Measurements from ENCODE around the gene HOXB4.

Gene HOXB4

DNA sequence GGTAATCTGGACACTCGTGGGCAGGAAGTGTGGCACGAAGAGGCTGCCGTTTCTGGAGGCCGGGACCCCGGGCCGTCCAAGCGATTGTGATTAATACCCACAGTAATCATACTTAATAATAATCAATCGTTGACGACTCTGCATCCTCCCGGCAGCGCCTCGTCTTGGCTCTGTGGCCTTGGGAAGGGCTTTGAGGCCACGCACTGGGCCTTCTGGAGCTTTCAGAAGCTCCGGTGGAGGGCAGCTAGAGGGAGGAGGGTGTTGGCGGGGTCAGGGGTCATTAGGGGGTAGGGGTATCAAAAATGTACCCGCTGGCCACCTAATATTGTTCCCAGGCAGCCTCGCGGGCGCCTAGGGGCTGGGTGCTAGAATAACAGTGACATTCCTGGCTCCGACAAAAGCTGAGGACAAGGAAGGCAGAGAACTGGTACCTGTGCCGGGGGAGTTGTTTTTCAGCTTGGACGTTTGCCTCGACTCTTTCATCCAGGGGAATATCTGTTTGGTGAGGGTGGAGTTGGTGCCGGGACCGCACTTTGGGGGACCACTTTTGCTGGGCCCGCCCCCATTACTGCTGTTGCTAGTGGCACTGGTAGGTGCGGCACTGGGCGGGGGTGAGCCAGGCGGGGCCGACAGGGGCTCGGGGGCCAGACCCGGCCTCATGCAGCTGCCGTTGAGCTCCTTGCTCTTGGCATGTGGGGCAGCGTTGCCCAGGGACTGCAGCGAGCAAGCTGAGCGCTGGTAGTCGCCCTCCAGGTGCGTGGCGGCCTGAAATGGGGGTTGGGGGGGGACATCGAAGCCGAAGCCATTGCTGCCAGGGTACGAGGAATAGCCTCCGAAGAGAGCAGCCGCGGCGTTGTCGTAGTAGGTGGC is 26.3 kb downstream of the HOXB4 start:
- no peak overlapping the region for H3K27ac Mint-ChIP-seq (ENCODE audit: low read depth)
- H3K9me3 Mint-ChIP-seq = no peaks in the 10 kb centered on the region
- H3K4me3 Mint-ChIP-seq = no peak overlapping the region
- peaks cover 6% of the 10 kb centered on the region for H3K36me3 Mint-ChIP-seq (ENCODE audit: insufficient read depth)
- peaks cover 8% of the 10 kb centered on the region for H3K4me1 Mint-ChIP-seq
- DNase-seq (ENCODE audit: low spot score in 2 of 2) (no peak), ATAC-seq (replicated peaks; ENCODE audit: extremely low read depth, poor library complexity, severe bottlenecking) (no peak)
- no peaks in the 10 kb centered on the region for H3K27me3 Mint-ChIP-seq

DNA sequence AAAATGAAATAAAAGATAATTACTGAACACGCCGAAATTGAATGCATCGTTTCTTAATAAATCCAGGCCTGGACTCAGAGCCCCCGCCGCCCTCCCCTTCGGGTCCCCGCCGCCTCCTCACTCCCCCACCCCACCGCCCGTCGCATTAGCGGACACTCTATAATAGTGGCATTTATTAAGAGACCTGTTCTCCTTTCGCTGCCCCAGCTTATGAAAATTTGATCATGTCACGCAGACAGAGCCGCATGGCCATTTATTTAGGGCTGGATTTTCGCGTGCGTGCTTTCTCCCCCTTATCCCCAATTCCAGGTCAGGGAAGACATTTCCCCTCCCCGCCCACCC is 27.0 kb downstream of the HOXB4 start:
- H3K4me1 Mint-ChIP-seq = peaks cover 8% of the 10 kb centered on the region

DNA sequence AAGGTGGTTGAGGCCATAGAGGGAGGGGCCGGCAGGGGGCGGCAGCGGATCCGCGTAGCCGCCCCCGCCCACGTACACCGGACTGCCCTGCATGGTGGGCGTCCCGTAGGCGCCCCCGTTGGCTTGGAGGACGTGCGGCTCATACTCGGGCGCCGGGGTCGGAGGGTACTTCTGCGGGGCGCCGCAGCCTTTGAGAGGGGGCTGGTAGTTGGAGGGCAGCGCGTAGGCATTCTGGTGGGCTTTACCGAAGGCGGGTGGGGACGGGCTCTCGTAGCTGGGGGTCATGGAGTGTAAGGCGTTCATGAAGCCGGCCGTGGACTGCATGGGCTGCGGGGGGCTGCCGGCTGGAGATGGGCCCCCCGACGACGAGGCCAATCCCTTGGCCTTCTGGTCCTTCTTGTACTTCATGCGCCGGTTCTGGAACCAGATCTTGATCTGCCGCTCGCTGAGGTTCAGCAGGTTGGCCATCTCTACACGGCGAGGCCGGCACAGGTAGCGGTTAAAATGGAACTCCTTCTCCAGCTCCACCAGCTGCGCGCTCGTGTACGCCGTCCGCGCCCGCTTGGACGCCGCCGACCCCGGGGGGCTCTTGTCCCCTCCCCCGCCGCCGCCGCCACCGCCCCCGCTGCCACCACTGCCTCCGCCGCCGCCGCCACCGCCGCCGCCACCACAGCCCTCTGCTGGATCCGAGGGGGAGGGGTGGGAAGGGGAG is 27.5 kb downstream of the HOXB4 start:
- no peak overlapping the region for H3K27ac Mint-ChIP-seq (ENCODE audit: low read depth)
- peaks cover 8% of the 10 kb centered on the region for H3K4me1 Mint-ChIP-seq
- no peaks in the 10 kb centered on the region for H3K9me3 Mint-ChIP-seq
- peaks cover 9% of the 10 kb centered on the region for H3K27me3 Mint-ChIP-seq
- DNase-seq (ENCODE audit: low spot score in 2 of 2) (no peak), ATAC-seq (replicated peaks; ENCODE audit: extremely low read depth, poor library complexity, severe bottlenecking) (no peak)
- H3K4me3 Mint-ChIP-seq = no peak overlapping the region
- peaks cover 8% of the 10 kb centered on the region for H3K36me3 Mint-ChIP-seq (ENCODE audit: insufficient read depth)

More for the DNA sequence above, 27.0 kb downstream of the HOXB4 start:
- Mint-ChIP-seq H3K9me3 (no peaks in the 10 kb centered on the region), H3K4me3 (no peak overlapping the region), H3K36me3 (ENCODE audit: insufficient read depth) (peaks cover 8% of the 10 kb centered on the region), H3K27ac (ENCODE audit: low read depth) (no peak overlapping the region), H3K27me3 (peaks cover 4% of the 10 kb centered on the region)
- ATAC-seq (replicated peaks; ENCODE audit: extremely low read depth, poor library complexity, severe bottlenecking) (no peak), DNase-seq (ENCODE audit: low spot score in 2 of 2) (no peak)

DNA sequence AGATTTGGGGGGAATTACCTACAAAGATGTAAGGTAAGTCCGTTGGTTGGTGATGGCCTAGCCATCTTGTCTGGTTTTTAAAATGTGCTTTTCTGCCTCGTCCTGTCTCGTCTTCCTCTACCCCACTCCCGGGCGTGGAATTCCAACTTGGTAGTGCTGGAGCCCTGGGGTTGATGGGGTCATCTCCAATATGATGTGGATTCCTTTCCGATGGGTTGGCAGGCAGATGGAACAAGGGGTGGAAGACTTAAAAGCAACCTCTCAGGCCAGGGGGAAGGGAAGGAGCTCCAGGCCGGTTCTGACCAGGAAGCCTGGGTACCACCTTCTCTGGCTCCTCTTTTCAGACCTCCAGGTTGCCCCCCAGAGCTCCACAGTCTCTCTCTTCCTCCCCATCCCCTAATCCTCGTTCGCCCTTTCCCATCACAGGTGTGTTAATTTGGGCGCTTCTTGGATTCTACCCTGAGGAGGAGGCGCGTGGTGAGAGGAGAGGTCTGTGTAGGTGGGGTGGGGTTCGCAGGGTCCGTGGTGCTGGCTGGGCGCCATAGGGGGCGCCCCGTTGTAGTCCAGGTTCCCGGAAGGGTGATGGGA is 28.1 kb downstream of the HOXB4 start:
- H3K27me3 Mint-ChIP-seq = peaks cover 10% of the 10 kb centered on the region
- no peaks in the 10 kb centered on the region for H3K9me3 Mint-ChIP-seq
- H3K27ac Mint-ChIP-seq (ENCODE audit: low read depth) = no peak overlapping the region
- peaks cover 3% of the 10 kb centered on the region for H3K4me1 Mint-ChIP-seq
- peaks cover 6% of the 10 kb centered on the region for H3K36me3 Mint-ChIP-seq (ENCODE audit: insufficient read depth)
- no peak for ATAC-seq (replicated peaks; ENCODE audit: extremely low read depth, poor library complexity, severe bottlenecking)
- no peak overlapping the region for H3K4me3 Mint-ChIP-seq
- DNase-seq (ENCODE audit: low spot score in 2 of 2) = no peak

DNA sequence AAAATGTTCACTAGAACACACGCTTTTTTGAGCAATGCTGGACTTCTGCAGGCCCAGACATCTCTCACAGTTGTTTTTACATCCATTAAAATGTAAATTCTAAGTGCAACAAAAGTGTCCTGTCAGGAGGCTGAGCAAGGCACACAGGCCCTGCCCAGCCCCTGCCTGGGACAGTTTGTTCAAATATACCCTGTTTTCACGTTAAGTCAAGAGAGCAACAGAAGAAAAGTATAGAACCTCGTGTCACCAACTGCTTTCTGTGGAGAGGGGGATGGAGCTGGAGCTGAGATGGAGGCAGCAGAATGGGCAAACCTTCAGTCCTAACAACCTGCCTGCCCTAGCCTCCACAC is 28.9 kb downstream of the HOXB4 start:
- ATAC-seq (replicated peaks; ENCODE audit: extremely low read depth, poor library complexity, severe bottlenecking) (no peak), DNase-seq (ENCODE audit: low spot score in 2 of 2) (no peak)
- peaks cover 3% of the 10 kb centered on the region for H3K36me3 Mint-ChIP-seq (ENCODE audit: insufficient read depth)
- no peak overlapping the region for H3K4me3 Mint-ChIP-seq
- H3K9me3 Mint-ChIP-seq = no peaks in the 10 kb centered on the region
- H3K27ac Mint-ChIP-seq (ENCODE audit: low read depth) = peak overlapping the region; percentile 22
- H3K27me3 Mint-ChIP-seq = peaks cover 13% of the 10 kb centered on the region
- H3K4me1 Mint-ChIP-seq = peaks cover 4% of the 10 kb centered on the region

DNA sequence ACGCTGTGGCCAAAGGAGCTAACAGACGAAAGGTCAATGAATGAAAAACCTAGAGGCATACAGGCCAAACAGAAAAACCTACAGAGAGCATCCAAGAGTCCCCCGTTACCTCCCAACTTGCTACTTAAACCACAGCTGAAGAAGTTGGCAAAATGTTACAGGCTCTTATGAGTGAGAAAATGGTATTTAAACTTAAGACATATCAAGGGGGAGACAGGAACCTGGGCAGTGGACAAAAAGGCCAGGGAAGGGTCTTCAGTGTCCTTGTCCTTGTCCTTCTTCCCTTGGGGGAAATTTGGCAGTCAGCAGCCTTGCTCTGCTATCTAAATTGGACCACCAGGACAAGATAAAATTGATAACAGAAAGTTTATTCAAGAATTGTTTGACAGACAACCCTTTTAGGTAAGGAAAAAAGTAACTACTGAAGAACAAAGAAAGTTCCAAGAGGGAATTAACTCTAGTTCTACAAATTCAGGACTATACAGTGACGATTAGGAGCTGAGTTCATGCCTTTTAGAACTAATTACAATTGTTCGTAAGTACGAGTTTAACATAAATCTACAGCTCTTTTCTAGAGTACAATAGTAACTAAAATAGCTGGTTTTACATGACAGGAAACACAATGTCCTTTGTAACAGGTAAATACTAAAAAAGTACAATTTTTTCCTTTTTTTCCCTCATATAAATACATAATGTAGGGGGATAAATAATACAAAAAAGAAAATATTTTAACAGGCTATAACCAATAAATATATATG is 29.4 kb downstream of the HOXB4 start:
- ATAC-seq (replicated peaks; ENCODE audit: extremely low read depth, poor library complexity, severe bottlenecking) (no peak), DNase-seq (ENCODE audit: low spot score in 2 of 2) (no peak)
- Mint-ChIP-seq H3K4me3 (no peak overlapping the region), H3K4me1 (peaks cover 9% of the 10 kb centered on the region), H3K9me3 (no peaks in the 10 kb centered on the region), H3K27ac (ENCODE audit: low read depth) (peak overlapping the region; percentile 22), H3K36me3 (ENCODE audit: insufficient read depth) (peaks cover 6% of the 10 kb centered on the region), H3K27me3 (peaks cover 19% of the 10 kb centered on the region)

DNA sequence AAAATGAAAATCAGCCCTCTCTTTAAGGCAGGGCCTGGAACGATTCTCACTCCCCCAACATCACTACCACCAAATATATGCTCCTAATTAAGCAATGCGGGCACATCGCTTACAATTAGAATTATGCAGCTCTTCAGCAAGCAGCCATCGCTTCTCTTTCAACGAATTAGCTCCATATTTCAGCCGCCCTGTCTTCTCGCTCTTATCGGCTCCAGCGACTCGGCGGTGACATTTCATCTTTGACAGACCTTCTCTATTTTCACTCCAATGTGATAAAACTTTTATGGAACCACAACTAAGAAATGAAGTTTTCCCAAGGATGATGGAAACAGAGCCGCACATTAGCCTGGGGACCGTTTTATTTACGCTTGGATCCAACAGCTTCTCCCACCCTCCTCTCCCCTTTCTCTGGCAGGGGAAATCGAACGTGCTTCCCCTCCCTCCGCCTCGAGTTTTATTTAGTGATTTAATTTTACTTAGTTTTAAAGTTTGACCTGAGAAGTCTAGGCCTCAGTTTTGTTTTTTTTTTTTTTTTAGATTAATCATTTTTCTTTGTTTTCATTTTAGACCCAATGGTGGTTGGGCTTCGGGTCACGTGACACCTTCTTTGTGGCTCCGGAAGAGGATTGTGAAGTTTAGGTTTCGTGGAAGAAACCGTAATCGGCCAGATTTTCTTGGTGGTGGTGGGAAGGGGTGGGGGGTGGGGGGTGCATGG is 30.2 kb downstream of the HOXB4 start:
- H3K4me3 Mint-ChIP-seq = no peak overlapping the region
- no peaks in the 10 kb centered on the region for H3K9me3 Mint-ChIP-seq
- DNase-seq (ENCODE audit: low spot score in 2 of 2) (no peak), ATAC-seq (replicated peaks; ENCODE audit: extremely low read depth, poor library complexity, severe bottlenecking) (no peak)
- peaks cover 24% of the 10 kb centered on the region for H3K27me3 Mint-ChIP-seq
- peaks cover 8% of the 10 kb centered on the region for H3K36me3 Mint-ChIP-seq (ENCODE audit: insufficient read depth)
- peaks cover 10% of the 10 kb centered on the region for H3K4me1 Mint-ChIP-seq
- no peak overlapping the region for H3K27ac Mint-ChIP-seq (ENCODE audit: low read depth)

DNA sequence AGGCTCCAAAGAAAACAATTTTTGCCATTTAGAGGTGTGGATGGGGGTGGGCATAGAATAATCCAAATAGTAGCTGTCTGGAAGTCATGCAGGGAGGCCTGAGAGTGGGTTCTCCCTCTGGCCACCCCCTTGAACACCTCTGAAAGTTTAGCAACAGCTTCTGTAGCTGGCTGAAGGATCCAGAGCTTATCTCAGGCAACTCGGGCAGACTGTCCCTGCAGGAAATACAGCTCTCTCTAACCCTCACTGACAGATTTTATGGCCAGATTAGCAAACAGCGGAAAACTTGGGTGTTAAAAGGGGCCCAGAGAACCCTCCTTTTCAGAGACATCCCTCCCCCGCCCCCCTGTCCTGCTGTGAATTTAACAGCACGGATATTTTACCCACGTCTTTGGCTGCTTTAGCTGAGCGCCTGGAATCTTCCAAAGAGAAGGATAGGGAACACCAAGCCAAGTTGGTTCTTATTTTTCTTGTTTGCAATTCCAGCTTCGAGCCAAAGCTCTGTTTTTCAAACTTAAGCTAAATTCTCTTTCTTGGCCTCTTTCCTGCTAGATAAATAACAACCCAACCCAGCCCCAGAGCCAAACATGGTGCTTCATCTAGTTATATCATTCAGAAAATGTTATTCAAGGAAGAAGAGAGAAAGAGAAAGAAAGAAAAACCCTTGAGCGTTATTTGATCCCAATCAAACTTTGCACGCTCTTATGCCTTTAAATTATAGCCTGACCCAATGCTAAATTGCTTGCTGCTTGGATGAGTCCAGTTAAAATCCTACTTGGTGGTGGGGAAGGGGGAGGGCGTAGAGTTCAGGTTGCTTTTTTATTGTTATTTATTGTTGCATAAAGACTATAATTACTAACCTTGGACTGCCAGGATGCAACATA is 31.0 kb downstream of the HOXB4 start:
- Mint-ChIP-seq H3K27ac (ENCODE audit: low read depth) (no peak overlapping the region), H3K4me1 (peaks cover 18% of the 10 kb centered on the region), H3K36me3 (ENCODE audit: insufficient read depth) (peaks cover 10% of the 10 kb centered on the region), H3K27me3 (peaks cover 32% of the 10 kb centered on the region), H3K9me3 (no peaks in the 10 kb centered on the region), H3K4me3 (no peak overlapping the region)
- DNase-seq (ENCODE audit: low spot score in 2 of 2) = no peak
- no peak for ATAC-seq (replicated peaks; ENCODE audit: extremely low read depth, poor library complexity, severe bottlenecking)

DNA sequence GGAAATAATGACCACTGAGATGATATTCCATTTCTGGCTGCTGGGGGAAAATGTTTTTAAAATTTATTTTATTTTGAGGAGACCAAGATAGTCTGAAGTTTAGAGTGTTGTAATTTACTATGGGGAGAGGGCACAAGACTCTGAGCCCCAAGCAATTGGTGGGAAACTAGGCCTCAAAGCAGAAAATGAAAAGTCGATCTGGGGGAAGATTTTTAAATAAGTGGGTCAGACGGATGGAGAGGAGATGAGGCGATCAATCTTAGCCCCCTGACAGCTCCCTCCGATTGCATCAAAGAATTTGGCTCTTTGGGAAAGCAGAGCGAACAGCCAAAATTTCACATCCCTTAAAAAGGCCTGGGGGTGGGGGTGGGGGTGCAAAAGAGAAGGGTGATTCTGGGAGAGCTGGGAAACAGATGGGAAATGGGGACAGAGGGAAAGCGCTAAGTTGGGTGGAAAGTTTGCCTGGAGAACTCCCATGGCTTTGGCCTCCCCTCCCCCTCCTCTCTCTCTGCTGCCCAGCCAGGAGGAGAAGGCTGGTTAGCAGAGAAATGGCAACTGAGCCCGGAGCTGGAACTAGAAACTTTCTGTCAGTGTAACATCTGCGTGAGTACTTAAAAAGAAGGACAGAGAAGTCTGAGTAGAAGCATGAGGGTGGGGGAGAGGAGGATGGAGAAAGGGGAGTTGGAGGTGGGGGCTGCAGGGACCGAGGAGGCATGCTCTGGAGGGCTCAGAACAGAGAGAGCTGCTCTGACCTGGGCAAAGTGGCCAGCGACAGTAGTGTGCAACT is 31.8 kb downstream of the HOXB4 start:
- Mint-ChIP-seq H3K4me3 (no peak overlapping the region), H3K27me3 (peaks cover 40% of the 10 kb centered on the region), H3K36me3 (ENCODE audit: insufficient read depth) (peaks cover 16% of the 10 kb centered on the region), H3K27ac (ENCODE audit: low read depth) (no peak overlapping the region), H3K9me3 (no peaks in the 10 kb centered on the region), H3K4me1 (peaks cover 23% of the 10 kb centered on the region)
- DNase-seq (ENCODE audit: low spot score in 2 of 2) (no peak), ATAC-seq (replicated peaks; ENCODE audit: extremely low read depth, poor library complexity, severe bottlenecking) (no peak)

DNA sequence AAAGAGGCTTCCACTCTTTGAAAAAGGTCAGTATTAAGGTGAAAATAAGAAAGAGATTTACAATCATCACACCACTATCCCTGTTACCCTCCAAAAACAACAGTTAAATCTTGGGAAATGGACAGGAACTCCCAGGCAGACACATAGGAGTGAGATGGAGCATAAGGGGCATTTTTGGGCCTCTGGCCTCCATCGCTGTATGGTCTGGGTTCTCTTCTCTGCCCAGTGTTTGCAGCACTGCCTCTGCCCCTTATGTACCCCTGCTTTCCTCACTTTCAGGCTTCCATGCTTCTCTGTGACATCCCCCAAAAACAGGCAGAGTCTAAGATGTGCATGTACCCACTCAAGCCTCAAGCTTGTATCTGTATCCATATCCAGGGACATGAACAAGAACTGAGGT is 32.6 kb downstream of the HOXB4 start:
- H3K27ac Mint-ChIP-seq (ENCODE audit: low read depth) = no peak overlapping the region

DNA sequence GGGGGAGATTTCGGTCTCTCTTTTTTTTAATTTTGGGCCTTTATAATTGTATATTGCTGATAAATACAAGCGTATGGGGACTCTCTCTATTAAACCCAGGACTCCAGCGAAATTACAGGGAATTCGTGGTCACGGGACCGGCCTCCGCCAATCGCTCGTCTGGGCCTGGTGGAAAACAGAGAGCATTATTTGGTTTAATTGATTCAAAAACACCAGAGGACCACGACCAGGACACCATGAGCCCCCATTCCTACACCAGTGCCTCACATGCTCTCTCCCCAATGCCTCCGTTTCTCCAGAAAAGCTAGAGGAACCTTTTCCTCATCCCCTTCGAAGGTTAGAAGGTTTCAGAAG is 33.2 kb downstream of the HOXB4 start, which contains the start of gene HOXB2:
TSS of gene HOXB2 (minus strand) at position 88 of the 354 bp plus-strand sequence. CDS start 198 bp downstream, outside the sequence.
- no peak for DNase-seq (ENCODE audit: low spot score in 2 of 2)
- peaks cover 48% of the 10 kb centered on the region for H3K27me3 Mint-ChIP-seq
- no peaks in the 10 kb centered on the region for H3K9me3 Mint-ChIP-seq
- H3K36me3 Mint-ChIP-seq (ENCODE audit: insufficient read depth) = peaks cover 16% of the 10 kb centered on the region
- H3K27ac Mint-ChIP-seq (ENCODE audit: low read depth) = peak within 1 kb of the TSS; percentile 87
- H3K4me3 Mint-ChIP-seq = peak within 1 kb of the TSS; percentile 91
- no peak for ATAC-seq (replicated peaks; ENCODE audit: extremely low read depth, poor library complexity, severe bottlenecking)
- peaks cover 28% of the 10 kb centered on the region for H3K4me1 Mint-ChIP-seq

More for the DNA sequence above, 32.6 kb downstream of the HOXB4 start:
- Mint-ChIP-seq H3K36me3 (ENCODE audit: insufficient read depth) (peaks cover 16% of the 10 kb centered on the region), H3K9me3 (no peaks in the 10 kb centered on the region), H3K27me3 (peaks cover 48% of the 10 kb centered on the region), H3K4me1 (peaks cover 28% of the 10 kb centered on the region), H3K4me3 (peak overlapping the region; percentile 91)
- no peak for ATAC-seq (replicated peaks; ENCODE audit: extremely low read depth, poor library complexity, severe bottlenecking)
- no peak for DNase-seq (ENCODE audit: low spot score in 2 of 2)

Measured in central memory CD8-positive, alpha-beta T cell (primary cell).